Measurements from ENCODE around the gene DUS2.
"Not testable (repeated sequence)": the region's sequence is repeated elsewhere in the genome, so short reads cannot be mapped to it uniquely, and the experiment has no call there.

DUS2 gene

DNA sequence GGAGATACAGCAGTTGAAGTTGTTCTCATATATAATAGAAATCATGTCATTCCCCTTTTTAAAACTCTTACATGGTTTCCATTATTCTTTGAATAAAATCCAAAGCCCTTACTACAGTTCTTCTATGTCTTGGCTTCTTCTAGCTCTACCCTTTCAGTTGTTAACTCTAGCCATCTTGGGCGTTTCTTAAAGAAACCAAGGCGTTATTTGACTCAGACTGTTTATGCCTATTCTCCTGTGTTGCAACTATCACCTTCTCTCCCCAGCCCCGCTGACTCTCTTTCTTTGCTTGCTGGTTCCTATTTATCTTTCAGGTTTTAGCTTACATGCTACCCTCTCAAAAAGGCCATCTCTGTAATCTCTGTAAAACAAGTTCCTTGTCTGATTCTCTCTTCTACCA lies 94.8 kb downstream of the DUS2 start:
- in situ Hi-C loops (cut with HindIII; ENCODE audit: low pct_unique_long_range_greater_than_20kb, low sequenced_read_pairs): no loop called here
- TF ChIP-seq JUND (IDR thresholded peaks at IDR 0.05; ENCODE audit: low read depth): no peak
- no peak for DNase-seq (ENCODE audit: low read depth in 1 of 2, low spot score in 1 of 2)

DNA sequence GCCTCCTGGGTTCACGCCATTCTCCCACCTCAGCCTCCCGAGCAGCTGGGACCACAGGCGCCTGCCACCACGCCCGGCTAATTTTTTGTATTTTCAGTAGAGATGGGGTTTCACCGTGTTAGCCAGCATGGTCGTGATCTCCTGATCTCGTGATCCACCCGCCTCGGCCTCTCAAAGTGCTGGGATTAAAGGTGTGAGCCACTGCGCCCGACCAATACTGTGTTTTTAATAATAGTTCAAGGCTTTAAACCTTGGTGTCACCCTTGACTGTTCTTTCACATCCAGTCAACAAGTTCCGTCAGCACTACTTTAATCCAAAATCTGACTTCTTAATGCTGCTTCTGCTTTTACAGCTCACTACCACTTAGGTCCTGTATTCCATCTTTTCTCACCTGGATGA lies 95.9 kb downstream of the DUS2 start:
- in situ Hi-C loops (cut with HindIII; ENCODE audit: low pct_unique_long_range_greater_than_20kb, low sequenced_read_pairs); DNase-seq (ENCODE audit: low read depth in 1 of 2, low spot score in 1 of 2): not testable (repeated sequence)

DNA sequence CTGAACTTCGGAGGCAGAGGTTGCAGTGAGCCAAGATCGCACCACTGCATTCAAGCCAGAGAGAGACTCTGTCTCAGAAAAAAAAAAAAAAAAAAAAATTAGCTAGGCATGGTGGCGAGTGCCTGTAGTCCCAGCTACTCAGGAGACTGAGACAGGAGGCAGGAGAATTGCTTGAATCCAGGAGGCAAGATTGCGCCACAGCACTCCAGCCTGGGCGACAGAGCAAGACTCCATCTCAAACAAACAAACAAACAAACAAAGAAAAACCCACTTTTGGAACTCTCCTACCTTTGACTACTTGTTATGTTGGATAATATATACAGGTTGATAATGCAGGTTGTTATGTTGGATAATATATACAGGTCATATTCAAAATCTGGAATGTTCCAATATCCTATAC lies 97.4 kb downstream of the DUS2 start:
- DNase-seq (ENCODE audit: low read depth in 1 of 2, low spot score in 1 of 2); in situ Hi-C loops (cut with HindIII; ENCODE audit: low pct_unique_long_range_greater_than_20kb, low sequenced_read_pairs): not testable (repeated sequence)

DNA sequence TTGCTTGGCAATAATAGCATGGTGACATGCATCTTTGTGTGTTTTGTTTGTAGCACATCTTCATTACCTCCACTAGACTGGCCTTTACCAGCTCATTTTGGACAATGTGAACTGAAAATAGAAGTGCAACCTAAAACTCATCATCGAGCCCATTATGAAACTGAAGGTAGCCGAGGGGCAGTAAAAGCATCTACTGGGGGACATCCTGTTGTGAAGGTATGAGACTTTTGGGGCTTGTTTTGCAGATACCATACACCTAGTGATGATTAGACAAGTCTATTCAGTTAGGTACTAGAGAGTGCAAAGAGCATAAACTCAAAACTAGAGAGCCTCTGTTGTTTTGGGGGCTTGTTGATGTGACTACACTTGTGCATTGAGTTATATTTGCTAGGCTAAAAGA lies 103.3 kb downstream of the DUS2 start:
- in situ Hi-C loops (cut with HindIII; ENCODE audit: low pct_unique_long_range_greater_than_20kb, low sequenced_read_pairs): no loop called here
- TF ChIP-seq JUND (IDR thresholded peaks at IDR 0.05; ENCODE audit: low read depth): no peak
- no peak for DNase-seq (ENCODE audit: low read depth in 1 of 2, low spot score in 1 of 2)

DNA sequence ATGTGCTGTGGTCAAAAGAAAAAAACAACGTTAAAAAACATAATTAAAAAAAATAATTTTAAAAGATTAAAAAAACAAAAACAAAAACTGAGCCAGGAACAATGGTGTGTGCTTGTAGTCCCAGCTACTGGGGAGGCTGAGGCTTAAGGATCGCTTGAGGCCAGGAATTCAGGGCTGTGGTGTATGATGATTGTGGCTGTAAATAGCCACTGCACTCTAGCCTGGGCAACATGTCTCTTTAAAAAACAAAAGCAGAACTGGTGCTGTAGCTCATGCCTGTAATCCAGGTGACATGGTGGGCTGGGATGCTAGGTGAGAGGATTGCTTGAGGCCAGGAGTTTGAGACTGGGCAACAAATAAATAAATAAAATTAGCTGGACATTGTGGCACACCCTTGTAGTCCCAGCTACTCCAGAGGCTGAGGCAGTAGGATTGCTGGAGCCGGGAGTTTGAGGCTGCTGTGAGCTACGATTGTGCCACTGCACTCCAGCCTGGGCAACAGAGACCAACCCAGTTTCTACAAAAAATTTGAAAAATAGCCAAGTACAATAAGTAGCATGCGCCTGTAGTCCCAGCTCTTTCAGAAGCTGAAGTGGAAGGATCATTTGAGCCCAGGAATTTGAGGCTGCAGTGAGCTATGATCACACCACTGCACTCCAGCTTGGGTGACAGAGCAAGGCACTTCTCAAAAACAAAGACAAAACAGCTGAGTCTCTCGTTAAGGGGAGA lies 105.7 kb downstream of the DUS2 start:
- TF ChIP-seq JUND (IDR thresholded peaks at IDR 0.05; ENCODE audit: low read depth): no peak
- in situ Hi-C loops (cut with HindIII; ENCODE audit: low pct_unique_long_range_greater_than_20kb, low sequenced_read_pairs): no loop called here
- DNase-seq (ENCODE audit: low read depth in 1 of 2, low spot score in 1 of 2): no peak

All from T47D (cell line).